Measurements from ENCODE around the gene INPP5D. TPM values are rescaled to one million over a fixed set of nuclear protein-coding genes. Genes with fewer than 3 reads are reported as not detected.

INPP5D gene
- polyA plus RNA-seq, 1 donor (not counting 4 experiments of a cell fraction or from before 2014, with no cell fraction given): 7.5 TPM

- H3K79me2 ChIP-seq (ENCODE audit: control insufficient read depth, insufficient read depth, low read length): no peaks in the 10 kb centered on the region
- no peak overlapping the region for H3K4me2 ChIP-seq (ENCODE audit: control insufficient read depth, extremely low read depth, insufficient read depth, low read depth, low read length)
- H3K9ac ChIP-seq (ENCODE audit: control insufficient read depth, extremely low read depth, insufficient read depth, low read length): no peak overlapping the region
- H3K27ac ChIP-seq (ENCODE audit: control insufficient read depth, insufficient read depth, low read length): no peak overlapping the region
- H3K9me1 ChIP-seq (ENCODE audit: control insufficient read depth, extremely low read depth, insufficient read depth, low read length): no peaks in the 10 kb centered on the region
- no peaks in the 10 kb centered on the region for H3K27me3 ChIP-seq (ENCODE audit: control insufficient read depth, extremely low read depth, insufficient read depth, low read length)
- no peaks in the 10 kb centered on the region for H3K36me3 ChIP-seq (ENCODE audit: control insufficient read depth in 2 of 2, extremely low read depth in 1 of 2, insufficient read depth in 2 of 2, low read length in 2 of 2)
- no peak for FAIRE-seq
- DNase-seq (ENCODE audit: low read depth, low spot score): no peak
- TF ChIP-seq CTCF (optimal IDR thresholded peaks at IDR 0.05 in 1 of 3, IDR thresholded peaks at IDR 0.05 in 1 of 3, conservative IDR thresholded peaks at IDR 0.05 in 1 of 3; ENCODE audit: extremely low read depth in 1 of 3, insufficient read depth in 2 of 3, low read length in 3 of 3) (no peak), EZH2 (IDR thresholded peaks at IDR 0.05; ENCODE audit: low read length) (no peak)
- no peaks in the 10 kb centered on the region for H4K20me1 ChIP-seq (ENCODE audit: control insufficient read depth, extremely low read depth, insufficient read depth, low read length)
- peaks cover 5% of the 10 kb centered on the region for H3K4me1 ChIP-seq (ENCODE audit: control insufficient read depth, extremely low read depth, insufficient read depth, low read length)
- no peak overlapping the region for H2AFZ ChIP-seq (ENCODE audit: control insufficient read depth, low read length)
- H3K4me3 ChIP-seq (ENCODE audit: control insufficient read depth in 2 of 3, extremely low read depth in 1 of 3, insufficient read depth in 2 of 3, low read depth in 1 of 3, low read length in 3 of 3): no peak overlapping the region
- H3K9me3 ChIP-seq (ENCODE audit: control insufficient read depth, low read depth, low read length): no peaks in the 10 kb centered on the region
- dilution Hi-C loops (cut with MboI; ENCODE audit: extremely low pct_ligation_motif_present, low sequenced_read_pairs): no loop called here
These were observed 3.3 kb downstream of the INPP5D start for GRCh38 chr2:233063269-233063975.

GRCh38 chr2:233063976-233064411 is 3.9 kb downstream of the INPP5D start:
- Histone ChIP-seq H3K9ac (ENCODE audit: control insufficient read depth, extremely low read depth, insufficient read depth, low read length) (no peak overlapping the region), H3K79me2 (ENCODE audit: control insufficient read depth, insufficient read depth, low read length) (no peaks in the 10 kb centered on the region), H3K36me3 (ENCODE audit: control insufficient read depth in 2 of 2, extremely low read depth in 1 of 2, insufficient read depth in 2 of 2, low read length in 2 of 2) (no peaks in the 10 kb centered on the region), H3K9me3 (ENCODE audit: control insufficient read depth, low read depth, low read length) (no peaks in the 10 kb centered on the region), H3K27me3 (ENCODE audit: control insufficient read depth, extremely low read depth, insufficient read depth, low read length) (no peaks in the 10 kb centered on the region), H3K9me1 (ENCODE audit: control insufficient read depth, extremely low read depth, insufficient read depth, low read length) (no peaks in the 10 kb centered on the region), H3K4me2 (ENCODE audit: control insufficient read depth, extremely low read depth, insufficient read depth, low read depth, low read length) (no peak overlapping the region), H3K4me1 (ENCODE audit: control insufficient read depth, extremely low read depth, insufficient read depth, low read length) (peaks cover 5% of the 10 kb centered on the region), H3K27ac (ENCODE audit: control insufficient read depth, insufficient read depth, low read length) (no peak overlapping the region), H4K20me1 (ENCODE audit: control insufficient read depth, extremely low read depth, insufficient read depth, low read length) (no peaks in the 10 kb centered on the region), H3K4me3 (ENCODE audit: control insufficient read depth in 2 of 3, extremely low read depth in 1 of 3, insufficient read depth in 2 of 3, low read depth in 1 of 3, low read length in 3 of 3) (no peak overlapping the region), H2AFZ (ENCODE audit: control insufficient read depth, low read length) (no peak overlapping the region)
- dilution Hi-C loops (cut with MboI; ENCODE audit: extremely low pct_ligation_motif_present, low sequenced_read_pairs): no loop called here
- FAIRE-seq: no peak
- TF ChIP-seq CTCF (optimal IDR thresholded peaks at IDR 0.05 in 1 of 3, IDR thresholded peaks at IDR 0.05 in 1 of 3, conservative IDR thresholded peaks at IDR 0.05 in 1 of 3; ENCODE audit: extremely low read depth in 1 of 3, insufficient read depth in 2 of 3, low read length in 3 of 3) (no peak), EZH2 (IDR thresholded peaks at IDR 0.05; ENCODE audit: low read length) (no peak)
- DNase-seq (ENCODE audit: low read depth, low spot score): no peak
